ENCODE results near the gene RAPGEF6. TPM values are rescaled to one million over a fixed set of nuclear protein-coding genes. Genes with fewer than 3 reads are reported as not detected.
"Not testable (repeated sequence)": the region's sequence is repeated elsewhere in the genome, so short reads cannot be mapped to it uniquely, and the experiment has no call there.

Gene RAPGEF6
- total RNA-seq, 1 experiment from 2014 or later: 26.1 TPM

DNA sequence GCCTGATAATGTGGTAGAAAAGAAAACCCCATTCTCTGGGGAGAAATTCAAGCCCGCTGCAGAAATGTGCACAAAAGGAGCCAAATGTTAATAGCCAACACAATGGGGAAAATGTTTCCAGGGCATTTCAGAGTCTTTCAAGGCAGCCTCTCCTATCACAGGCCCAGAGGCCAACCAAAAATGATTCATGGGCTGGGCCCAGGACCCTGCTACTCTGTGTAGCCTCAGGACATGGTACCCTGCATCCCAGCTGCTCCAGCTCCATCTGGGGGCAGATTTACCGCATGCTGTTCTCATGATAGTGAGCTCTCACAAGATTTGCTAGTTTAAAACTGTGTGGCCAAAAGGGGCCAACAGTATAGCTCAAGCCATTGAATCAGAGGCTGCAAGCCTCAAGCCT, 41.1 kb downstream of the RAPGEF6 start:
- ChIA-PET POLR2A (ENCODE audit: low non-redundant PET) (no interaction called here), CTCF (interaction anchor here (0.6 kb wide), 1 partner anchor 505 kb away, joined by 3 read pairs; no protein-coding TSS in a partner anchor)
- Histone ChIP-seq H3K27ac (ENCODE audit: low read depth, low read length, poor library complexity, severe bottlenecking) (no peak overlapping the region), H3K36me3 (ENCODE audit: insufficient read depth, low read length, poor library complexity, severe bottlenecking) (no peaks in the 10 kb centered on the region), H3K27me3 (replicated peaks; ENCODE audit: insufficient read depth, low read depth, low read length, poor library complexity) (no peaks in the 10 kb centered on the region), H3K9me3 (ENCODE audit: low read depth, low read length, poor library complexity, severe bottlenecking) (peaks cover 6% of the 10 kb centered on the region), H3K4me3 (ENCODE audit: low read depth, low read length, poor library complexity, severe bottlenecking) (no peak overlapping the region), H3K4me1 (ENCODE audit: insufficient read depth, low read length, poor library complexity, severe bottlenecking) (no peaks in the 10 kb centered on the region)
- intact Hi-C loops (cut with micrococcal nuclease; ENCODE audit: unreplicated experiment): no loop called here
- TF ChIP-seq EZH2 (IDR thresholded peaks at IDR 0.05; ENCODE audit: borderline replicate concordance, low read depth, low read length, poor library complexity, severe bottlenecking): no peak
- TF ChIP-seq, protein P1, sequence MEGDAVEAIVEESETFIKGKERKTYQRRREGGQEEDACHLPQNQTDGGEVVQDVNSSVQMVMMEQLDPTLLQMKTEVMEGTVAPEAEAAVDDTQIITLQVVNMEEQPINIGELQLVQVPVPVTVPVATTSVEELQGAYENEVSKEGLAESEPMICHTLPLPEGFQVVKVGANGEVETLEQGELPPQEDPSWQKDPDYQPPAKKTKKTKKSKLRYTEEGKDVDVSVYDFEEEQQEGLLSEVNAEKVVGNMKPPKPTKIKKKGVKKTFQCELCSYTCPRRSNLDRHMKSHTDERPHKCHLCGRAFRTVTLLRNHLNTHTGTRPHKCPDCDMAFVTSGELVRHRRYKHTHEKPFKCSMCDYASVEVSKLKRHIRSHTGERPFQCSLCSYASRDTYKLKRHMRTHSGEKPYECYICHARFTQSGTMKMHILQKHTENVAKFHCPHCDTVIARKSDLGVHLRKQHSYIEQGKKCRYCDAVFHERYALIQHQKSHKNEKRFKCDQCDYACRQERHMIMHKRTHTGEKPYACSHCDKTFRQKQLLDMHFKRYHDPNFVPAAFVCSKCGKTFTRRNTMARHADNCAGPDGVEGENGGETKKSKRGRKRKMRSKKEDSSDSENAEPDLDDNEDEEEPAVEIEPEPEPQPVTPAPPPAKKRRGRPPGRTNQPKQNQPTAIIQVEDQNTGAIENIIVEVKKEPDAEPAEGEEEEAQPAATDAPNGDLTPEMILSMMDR (conservative IDR thresholded peaks at IDR 0.05; ENCODE audit: low read depth, low read length): no peak
- DNase-seq (ENCODE audit: low spot score): no peak
- no TSS peak for BruUV-seq (replicated peaks)

DNA sequence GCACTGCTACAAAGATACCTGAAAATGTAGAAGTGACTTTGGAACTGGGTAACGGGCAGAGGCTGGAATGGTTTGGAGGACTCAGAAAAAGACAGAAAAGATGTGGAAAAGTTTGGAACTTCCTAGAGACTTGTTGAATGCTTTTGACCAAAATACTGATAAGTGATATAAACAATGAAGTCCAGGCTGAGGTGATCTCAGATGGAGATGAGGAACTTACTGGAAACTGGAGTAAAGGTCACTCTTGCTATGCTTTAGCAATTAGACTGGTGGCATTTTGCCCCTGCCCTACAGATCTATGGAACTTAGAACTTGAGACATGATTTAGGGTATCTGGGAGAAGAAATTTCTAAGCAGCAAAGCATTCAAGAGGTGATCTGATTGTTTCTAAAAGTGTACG, 41.6 kb downstream of the RAPGEF6 start:
- intact Hi-C loops (cut with micrococcal nuclease; ENCODE audit: unreplicated experiment); BruUV-seq (replicated peaks); H3K27ac ChIP-seq (ENCODE audit: low read depth, low read length, poor library complexity, severe bottlenecking); H3K4me1 ChIP-seq (ENCODE audit: insufficient read depth, low read length, poor library complexity, severe bottlenecking); H3K27me3 ChIP-seq (replicated peaks; ENCODE audit: insufficient read depth, low read depth, low read length, poor library complexity); DNase-seq (ENCODE audit: low spot score); H3K4me3 ChIP-seq (ENCODE audit: low read depth, low read length, poor library complexity, severe bottlenecking); H3K9me3 ChIP-seq (ENCODE audit: low read depth, low read length, poor library complexity, severe bottlenecking); H3K36me3 ChIP-seq (ENCODE audit: insufficient read depth, low read length, poor library complexity, severe bottlenecking); POLR2A ChIA-PET (ENCODE audit: low non-redundant PET): not testable (repeated sequence)
- CTCF ChIA-PET: interaction anchor here (0.6 kb wide), 1 partner anchor 505 kb away, joined by 3 read pairs; no protein-coding TSS in a partner anchor

DNA sequence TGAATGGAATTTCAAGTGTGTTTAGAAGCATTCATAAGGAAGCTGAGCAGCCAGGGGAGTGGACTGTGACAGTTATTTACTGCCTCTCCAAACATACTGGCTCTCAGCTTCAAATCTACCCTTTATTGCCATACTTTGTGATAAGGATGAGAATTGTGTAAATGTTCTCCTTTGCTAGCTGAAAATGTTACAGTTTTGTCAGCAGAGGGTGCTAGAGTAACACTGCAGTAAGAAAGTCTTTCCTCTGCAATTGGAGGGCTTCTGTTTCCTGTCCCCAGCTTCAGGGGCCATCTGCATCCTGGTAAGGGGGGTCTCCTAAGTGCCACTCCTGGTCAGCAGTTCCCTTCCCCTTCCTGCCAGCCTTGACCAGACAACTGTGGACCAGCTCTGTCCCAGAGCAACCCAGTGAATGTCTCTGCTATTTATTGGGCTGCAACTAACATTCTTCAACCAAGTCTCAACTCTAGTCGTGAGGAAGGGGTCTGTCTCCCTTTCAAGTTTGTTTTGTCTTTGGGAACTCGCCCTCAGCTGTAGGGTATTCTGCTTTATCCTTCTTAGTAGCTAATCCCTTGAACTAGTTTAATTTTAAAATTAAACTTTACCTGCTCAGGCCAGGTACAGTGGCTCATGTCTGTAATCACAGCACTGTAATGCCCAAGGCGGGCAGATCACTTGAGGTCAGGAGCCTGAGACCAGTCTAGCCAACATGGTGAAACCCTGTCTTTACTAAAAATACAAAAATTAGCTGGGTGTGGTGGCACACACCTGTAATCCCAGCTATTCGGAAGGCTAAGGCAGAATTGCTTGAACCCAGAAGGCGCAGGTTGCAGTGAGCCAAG, 45.3 kb downstream of the RAPGEF6 start:
- no peaks in the 10 kb centered on the region for H3K9me3 ChIP-seq (ENCODE audit: low read depth, low read length, poor library complexity, severe bottlenecking)
- no peaks in the 10 kb centered on the region for H3K4me1 ChIP-seq (ENCODE audit: insufficient read depth, low read length, poor library complexity, severe bottlenecking)
- peak; percentile 61 for DNase-seq (ENCODE audit: low spot score)
- intact Hi-C loops (cut with micrococcal nuclease; ENCODE audit: unreplicated experiment): loop anchor here (1.0 to 2.0 kb wide), 2 partner anchors 419 to 473 kb away; no protein-coding TSS in a partner anchor
- no peaks in the 10 kb centered on the region for H3K36me3 ChIP-seq (ENCODE audit: insufficient read depth, low read length, poor library complexity, severe bottlenecking)
- BruUV-seq (replicated peaks): no TSS peak
- H3K27ac ChIP-seq (ENCODE audit: low read depth, low read length, poor library complexity, severe bottlenecking): no peak overlapping the region
- H3K27me3 ChIP-seq (replicated peaks; ENCODE audit: insufficient read depth, low read depth, low read length, poor library complexity): no peaks in the 10 kb centered on the region
- ChIA-PET CTCF (interaction anchor here (0.6 to 1.3 kb wide), 3 partner anchors 418 to 721 kb away, joined by 5 to 27 read pairs (median 6); no protein-coding TSS in a partner anchor), POLR2A (ENCODE audit: low non-redundant PET) (interaction anchor here (0.6 kb wide), 1 partner anchor 52 kb away, joined by 3 read pairs; no protein-coding TSS in a partner anchor)
- no peak for TF ChIP-seq EZH2 (IDR thresholded peaks at IDR 0.05; ENCODE audit: borderline replicate concordance, low read depth, low read length, poor library complexity, severe bottlenecking)
- TF ChIP-seq, protein P1 (conservative IDR thresholded peaks at IDR 0.05; ENCODE audit: low read depth, low read length): peak; percentile 82
- no peak overlapping the region for H3K4me3 ChIP-seq (ENCODE audit: low read depth, low read length, poor library complexity, severe bottlenecking)

Data from A673 (cell line).